ENCODE results near the gene PCBD2. TPM values are rescaled to one million over a fixed set of nuclear protein-coding genes. Genes with fewer than 3 reads are reported as not detected.

PCBD2 gene
- total and polyA plus RNA-seq, 2 of the 4 experiments (the other 2 are of a cell fraction), result 2.2 to 2.7 TPM

DNA sequence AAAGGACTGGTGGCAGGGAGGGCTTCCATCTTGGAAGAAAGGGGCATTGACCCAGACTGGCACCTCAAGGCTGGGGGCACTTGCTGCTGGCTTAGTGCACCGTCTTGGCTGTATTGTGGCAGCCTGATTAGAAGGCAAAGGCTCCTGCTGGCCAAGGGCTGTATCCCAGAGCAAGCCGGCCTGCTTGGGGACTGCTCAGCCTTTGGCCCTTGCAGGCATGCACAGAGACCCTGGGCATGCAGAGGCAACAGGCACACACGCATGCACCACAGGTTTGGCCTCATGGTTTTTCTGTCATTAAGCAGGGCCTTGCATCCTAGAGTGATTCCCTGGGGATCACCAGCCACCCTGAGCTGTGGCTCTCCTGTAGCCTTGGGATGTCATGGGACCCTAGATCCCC, 100.1 kb downstream of the PCBD2 start:
- Histone ChIP-seq H2BK5ac (ENCODE audit: low read depth, low read length, poor library complexity, severe bottlenecking) (no peak overlapping the region), H2BK20ac (ENCODE audit: low read depth, low read length) (no peak overlapping the region), H2AK9ac (replicated peaks; ENCODE audit: low read depth, low read length, poor library complexity) (no peak overlapping the region), H3K4me1 (ENCODE audit: control insufficient read depth, insufficient read depth, low read length) (no peaks in the 10 kb centered on the region), H3K23ac (ENCODE audit: low read depth, low read length) (no peak overlapping the region), H3K4me2 (ENCODE audit: low read depth, low read length) (no peak overlapping the region), H3K9me1 (ENCODE audit: insufficient read depth, low read length) (no peaks in the 10 kb centered on the region), H4K91ac (ENCODE audit: insufficient read depth, low read depth, low read length) (no peak overlapping the region), H3K56ac (ENCODE audit: extremely low read depth, insufficient read depth, low read length) (no peak overlapping the region), H4K5ac (ENCODE audit: low read depth, low read length) (no peak overlapping the region), H3K27ac (ENCODE audit: insufficient read depth, low read length) (no peak overlapping the region), H4K20me1 (ENCODE audit: insufficient read depth, low read length) (no peaks in the 10 kb centered on the region; the same call in 1 of the 2 replicates), H2BK15ac (ENCODE audit: low read depth, low read length) (no peak overlapping the region), H3K4me3 (ENCODE audit: insufficient read depth, low read depth, low read length) (no peak overlapping the region), H3K18ac (ENCODE audit: low read depth, low read length) (no peak overlapping the region), H3K14ac (replicated peaks; ENCODE audit: low read depth, low read length) (no peak overlapping the region), H3K79me1 (ENCODE audit: low read depth in 1 of 2, low read length in 2 of 2) (no peaks in the 10 kb centered on the region), H3K36me3 (ENCODE audit: control insufficient read depth, insufficient read depth, low read length) (no peaks in the 10 kb centered on the region; the same call in 1 of the 2 replicates), H3K27me3 (ENCODE audit: control insufficient read depth, insufficient read depth, low read length) (0 out of 2 replicates have a peak, but pooled peaks cover 2% of the 10 kb centered on the region), H4K8ac (ENCODE audit: low read depth in 2 of 2, low read length in 2 of 2) (no peak overlapping the region), H3K4ac (ENCODE audit: low read depth, low read length) (no peak overlapping the region), H2AK5ac (ENCODE audit: low read depth, low read length) (no peak overlapping the region), H3K9ac (ENCODE audit: low read depth, low read length) (no peak overlapping the region), H2BK120ac (ENCODE audit: low read depth, low read length) (no peak overlapping the region), H3K9me3 (ENCODE audit: control insufficient read depth, insufficient read depth, low read length) (peaks cover 2% of the 10 kb centered on the region; the same call in 1 of the 2 replicates), H2AFZ (replicated peaks; ENCODE audit: low read length, poor library complexity) (no peak overlapping the region)
- WGBS, 2 experiments (ENCODE audit: extremely low coverage in 2 of 2, insufficient read length in 1 of 2), result 57% methylated on average over 3 of the region's 3 CpGs; no CpG with 5 or more reads in 1 of the 2 experiments
- dilution Hi-C loops (cut with HindIII; ENCODE audit: low sequenced_read_pairs, unreplicated experiment) (no loop called here), in situ Hi-C loops (cut with MboI; ENCODE audit: low sequenced_read_pairs) (no loop called here), intact Hi-C loops (cut with micrococcal nuclease) (no loop called here)
- no TSS peak for BruUV-seq (replicated peaks)
- TF ChIP-seq, protein P1, sequence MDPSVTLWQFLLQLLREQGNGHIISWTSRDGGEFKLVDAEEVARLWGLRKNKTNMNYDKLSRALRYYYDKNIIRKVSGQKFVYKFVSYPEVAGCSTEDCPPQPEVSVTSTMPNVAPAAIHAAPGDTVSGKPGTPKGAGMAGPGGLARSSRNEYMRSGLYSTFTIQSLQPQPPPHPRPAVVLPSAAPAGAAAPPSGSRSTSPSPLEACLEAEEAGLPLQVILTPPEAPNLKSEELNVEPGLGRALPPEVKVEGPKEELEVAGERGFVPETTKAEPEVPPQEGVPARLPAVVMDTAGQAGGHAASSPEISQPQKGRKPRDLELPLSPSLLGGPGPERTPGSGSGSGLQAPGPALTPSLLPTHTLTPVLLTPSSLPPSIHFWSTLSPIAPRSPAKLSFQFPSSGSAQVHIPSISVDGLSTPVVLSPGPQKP (IDR thresholded peaks at IDR 0.05; ENCODE audit: borderline replicate concordance, low read depth, low read length), result no peak
- TF ChIP-seq CHD1 (IDR thresholded peaks at IDR 0.05; ENCODE audit: low read depth, low read length) (no peak), RCOR1 (IDR thresholded peaks at IDR 0.05; ENCODE audit: insufficient replicate concordance, low read length) (no peak), FOS (IDR thresholded peaks at IDR 0.05; ENCODE audit: low read depth, low read length) (no peak), MAZ (IDR thresholded peaks at IDR 0.05; ENCODE audit: borderline replicate concordance, low read depth, low read length) (no peak), USF2 (IDR thresholded peaks at IDR 0.05; ENCODE audit: low read depth, low read length) (no peak), SMC3 (IDR thresholded peaks at IDR 0.05; ENCODE audit: low read depth, low read length) (no peak), POLR2A (IDR thresholded peaks at IDR 0.05; ENCODE audit: low read depth, low read length) (no peak), MXI1 (IDR thresholded peaks at IDR 0.05; ENCODE audit: borderline replicate concordance, low read depth, low read length) (no peak), RFX5 (IDR thresholded peaks at IDR 0.05; ENCODE audit: low read depth, low read length) (no peak), CEBPB (IDR thresholded peaks at IDR 0.05; ENCODE audit: low read depth, low read length) (no peak), RAD21 (IDR thresholded peaks at IDR 0.05; ENCODE audit: low read length) (no peak), NFE2L2 (IDR thresholded peaks at IDR 0.05; ENCODE audit: low read depth, low read length) (no peak), BHLHE40 (IDR thresholded peaks at IDR 0.05; ENCODE audit: low read depth, low read length) (no peak), MAFK (IDR thresholded peaks at IDR 0.05; ENCODE audit: low read depth, low read length) (no peak)
- TF ChIP-seq, protein P2, sequence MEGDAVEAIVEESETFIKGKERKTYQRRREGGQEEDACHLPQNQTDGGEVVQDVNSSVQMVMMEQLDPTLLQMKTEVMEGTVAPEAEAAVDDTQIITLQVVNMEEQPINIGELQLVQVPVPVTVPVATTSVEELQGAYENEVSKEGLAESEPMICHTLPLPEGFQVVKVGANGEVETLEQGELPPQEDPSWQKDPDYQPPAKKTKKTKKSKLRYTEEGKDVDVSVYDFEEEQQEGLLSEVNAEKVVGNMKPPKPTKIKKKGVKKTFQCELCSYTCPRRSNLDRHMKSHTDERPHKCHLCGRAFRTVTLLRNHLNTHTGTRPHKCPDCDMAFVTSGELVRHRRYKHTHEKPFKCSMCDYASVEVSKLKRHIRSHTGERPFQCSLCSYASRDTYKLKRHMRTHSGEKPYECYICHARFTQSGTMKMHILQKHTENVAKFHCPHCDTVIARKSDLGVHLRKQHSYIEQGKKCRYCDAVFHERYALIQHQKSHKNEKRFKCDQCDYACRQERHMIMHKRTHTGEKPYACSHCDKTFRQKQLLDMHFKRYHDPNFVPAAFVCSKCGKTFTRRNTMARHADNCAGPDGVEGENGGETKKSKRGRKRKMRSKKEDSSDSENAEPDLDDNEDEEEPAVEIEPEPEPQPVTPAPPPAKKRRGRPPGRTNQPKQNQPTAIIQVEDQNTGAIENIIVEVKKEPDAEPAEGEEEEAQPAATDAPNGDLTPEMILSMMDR (conservative IDR thresholded peaks at IDR 0.05; ENCODE audit: low read depth, low read length), result no peak
- ATAC-seq (ENCODE audit: low read depth) (no peak), DNase-seq (no peak)
- POLR2A ChIA-PET (ENCODE audit: unreplicated experiment), result no interaction called here
- CTCF ChIA-PET, result no interaction called here

All from IMR-90 (cell line).